Immature natural killer cell (primary cell): ENCODE results near the gene TCP11L1. TPM values are rescaled to one million over a fixed set of nuclear protein-coding genes. Genes with fewer than 3 reads are reported as not detected.

Source experiments
- DNase-seq, 3 donors: peaks; one replicate each; pipeline ENCODE4 v3.0.0; 2022; ENCODE audit warnings: mixed read lengths in 1 of 3
- H3K27ac Mint-ChIP-seq, 6 donors: one replicate each; pipeline ENCODE4 v1.8.0; 2020; ENCODE audit warnings: mixed read lengths in 6 of 6, mild to moderate bottlenecking in 5 of 6, inconsistent platforms in 4 of 6, moderate library complexity in 3 of 6
- H3K27me3 Mint-ChIP-seq, 3 donors: one replicate each; pipeline ENCODE4 v1.8.0; 2020 to 2021; ENCODE audit warnings: low read depth in 3 of 3, mild to moderate bottlenecking in 3 of 3, mixed read lengths in 3 of 3, moderate library complexity in 3 of 3, inconsistent platforms in 1 of 3
- H3K36me3 Mint-ChIP-seq, 3 donors: one replicate each; pipeline ENCODE4 v1.8.0; 2020; ENCODE audit warnings: mixed read lengths in 3 of 3, inconsistent platforms in 2 of 3, mild to moderate bottlenecking in 2 of 3
- H3K4me1 Mint-ChIP-seq, 2 donors: one replicate each; pipeline ENCODE4 v1.8.0; 2020; ENCODE audit warnings: inconsistent platforms in 2 of 2, mild to moderate bottlenecking in 2 of 2, mixed read lengths in 2 of 2, moderate library complexity in 1 of 2
- H3K4me3 Mint-ChIP-seq, 5 donors: one replicate each; pipeline ENCODE4 v1.8.0; 2020; ENCODE audit warnings: mild to moderate bottlenecking in 5 of 5, mixed read lengths in 5 of 5, inconsistent platforms in 3 of 5, moderate library complexity in 3 of 5
- H3K9me3 Mint-ChIP-seq, 6 donors: one replicate each; pipeline ENCODE4 v1.8.0; 2020; ENCODE audit warnings: mild to moderate bottlenecking in 6 of 6, mixed read lengths in 6 of 6, inconsistent platforms in 4 of 6, moderate library complexity in 3 of 6
- polyA plus RNA-seq, 3 donors: library from polyadenylated mRNA; unstranded; fragments of 300-500 nt; fragmentation: Illumina TruSeq; gene quantifications; one replicate each; pipeline ENCODE4 v1.2.3, GENCODE V29; 2021

The TCP11L1 gene, protein sequence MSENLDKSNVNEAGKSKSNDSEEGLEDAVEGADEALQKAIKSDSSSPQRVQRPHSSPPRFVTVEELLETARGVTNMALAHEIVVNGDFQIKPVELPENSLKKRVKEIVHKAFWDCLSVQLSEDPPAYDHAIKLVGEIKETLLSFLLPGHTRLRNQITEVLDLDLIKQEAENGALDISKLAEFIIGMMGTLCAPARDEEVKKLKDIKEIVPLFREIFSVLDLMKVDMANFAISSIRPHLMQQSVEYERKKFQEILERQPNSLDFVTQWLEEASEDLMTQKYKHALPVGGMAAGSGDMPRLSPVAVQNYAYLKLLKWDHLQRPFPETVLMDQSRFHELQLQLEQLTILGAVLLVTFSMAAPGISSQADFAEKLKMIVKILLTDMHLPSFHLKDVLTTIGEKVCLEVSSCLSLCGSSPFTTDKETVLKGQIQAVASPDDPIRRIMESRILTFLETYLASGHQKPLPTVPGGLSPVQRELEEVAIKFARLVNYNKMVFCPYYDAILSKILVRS
- 1 to 10 TPM; 3.6 to 9.9 (median 6.7) TPM for polyA plus RNA-seq

GRCh38 chr11:33039274-33040032, at the start of gene TCP11L1:
TCP11L1 (plus strand) TSS chr11:33039572; CDS start chr11:33043774, 4,202 bp downstream.
- H3K27ac Mint-ChIP-seq, result peak within 1 kb of the TSS; percentile 84 to 95 (median 91)
- H3K4me1 Mint-ChIP-seq, result peaks cover 14 to 16% of the 10 kb centered on the region in 2 donors
- no peaks in the 10 kb centered on the region for H3K9me3 Mint-ChIP-seq
- H3K4me3 Mint-ChIP-seq, result peak within 1 kb of the TSS; percentile 93 to 96 (median 95)
- H3K36me3 Mint-ChIP-seq, result peaks cover 0 to 6% (median 0%) of the 10 kb centered on the region in 3 donors
- H3K27me3 Mint-ChIP-seq, result peaks cover 0 to 8% (median 0%) of the 10 kb centered on the region in 3 donors
- DNase-seq, result peak; percentile 80 to 81 (median 81)

DNA sequence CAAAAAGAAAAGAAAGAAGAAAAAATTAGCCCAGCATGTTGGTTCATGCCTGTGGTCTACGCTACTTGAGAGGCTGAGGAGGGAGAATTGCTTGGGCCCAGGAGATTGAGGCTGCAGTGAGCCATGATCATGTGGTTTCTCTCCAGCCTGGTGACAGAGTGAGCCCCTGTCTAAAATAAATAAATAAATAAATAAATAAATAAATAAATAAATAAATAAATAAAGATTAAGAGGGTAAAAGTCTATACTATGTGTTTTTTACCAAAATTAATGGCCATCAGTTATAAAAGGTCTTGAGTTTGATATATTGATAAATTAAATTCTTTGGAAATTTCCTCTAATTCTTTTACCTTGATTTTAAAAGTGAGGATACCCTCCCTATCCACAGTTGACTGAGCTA, 48.9 kb upstream of the TCP11L1 start:
- peaks cover 0 to 8% (median 3%) of the 10 kb centered on the region in 3 donors for H3K36me3 Mint-ChIP-seq
- H3K4me3 Mint-ChIP-seq, result no peak overlapping the region
- no peak for DNase-seq
- no peak overlapping the region for H3K27ac Mint-ChIP-seq
- no peaks in the 10 kb centered on the region for H3K4me1 Mint-ChIP-seq
- peaks cover 0 to 9% (median under 1%) of the 10 kb centered on the region in 6 donors for H3K9me3 Mint-ChIP-seq
- H3K27me3 Mint-ChIP-seq, result peaks cover 2 to 8% (median 3%) of the 10 kb centered on the region in 3 donors

GRCh38 chr11:32991427-32991826, 47.9 kb upstream of the TCP11L1 start:
- peaks cover 0 to 8% (median 3%) of the 10 kb centered on the region in 3 donors for H3K36me3 Mint-ChIP-seq
- peak overlapping the region in 1 of 6 donors; percentile 18 for H3K27ac Mint-ChIP-seq
- no peak overlapping the region for H3K4me3 Mint-ChIP-seq
- H3K4me1 Mint-ChIP-seq, result no peaks in the 10 kb centered on the region
- no peak for DNase-seq
- H3K9me3 Mint-ChIP-seq, result peaks cover 0 to 9% (median under 1%) of the 10 kb centered on the region in 6 donors
- H3K27me3 Mint-ChIP-seq, result peaks cover 2 to 8% (median 2%) of the 10 kb centered on the region in 3 donors

GRCh38 chr11:32991898-32992297, 47.5 kb upstream of the TCP11L1 start:
- Mint-ChIP-seq H3K36me3 (peaks cover 0 to 8% (median 3%) of the 10 kb centered on the region in 3 donors), H3K27ac (no peak overlapping the region), H3K4me1 (no peaks in the 10 kb centered on the region), H3K27me3 (peaks cover 2 to 8% (median 2%) of the 10 kb centered on the region in 3 donors), H3K4me3 (no peak overlapping the region), H3K9me3 (peaks cover 0 to 9% (median under 1%) of the 10 kb centered on the region in 6 donors)
- no peak for DNase-seq

DNA sequence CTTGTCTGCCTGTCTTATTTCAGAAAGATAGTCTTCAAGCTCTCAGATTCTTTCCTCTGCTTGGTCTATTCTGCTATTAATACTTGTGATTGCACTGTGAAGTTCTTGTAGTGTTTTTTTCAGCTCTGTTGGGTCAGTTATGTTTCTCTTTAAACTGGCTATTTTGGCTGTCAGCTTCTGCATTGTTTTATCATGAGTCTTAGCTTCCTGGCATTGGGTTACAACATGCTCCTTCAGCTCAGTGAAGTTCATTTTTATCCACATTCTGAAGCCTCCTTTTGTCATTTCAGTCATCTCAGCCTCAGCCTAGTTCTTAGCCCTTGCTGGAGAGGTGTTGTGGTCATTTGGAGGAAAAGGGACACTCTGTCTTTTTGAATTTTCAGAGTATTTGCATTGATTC, 39.2 kb upstream of the TCP11L1 start:
- H3K36me3 Mint-ChIP-seq, result no peaks in the 10 kb centered on the region
- peaks cover 5 to 11% (median 10%) of the 10 kb centered on the region in 3 donors for H3K27me3 Mint-ChIP-seq
- H3K4me1 Mint-ChIP-seq, result peaks cover 4 to 6% of the 10 kb centered on the region in 2 donors
- DNase-seq, result no peak
- no peak overlapping the region for H3K4me3 Mint-ChIP-seq
- no peak overlapping the region for H3K27ac Mint-ChIP-seq
- H3K9me3 Mint-ChIP-seq, result peaks cover 0 to 5% (median under 1%) of the 10 kb centered on the region in 6 donors

GRCh38 chr11:33001281-33001680, 38.1 kb upstream of the TCP11L1 start:
- Mint-ChIP-seq H3K36me3 (peaks cover 0 to 3% (median 0%) of the 10 kb centered on the region in 3 donors), H3K27ac (no peak overlapping the region), H3K27me3 (peaks cover 6 to 11% (median 10%) of the 10 kb centered on the region in 3 donors), H3K4me1 (peaks cover 4 to 15% of the 10 kb centered on the region in 2 donors), H3K9me3 (peaks cover 0 to 5% (median under 1%) of the 10 kb centered on the region in 6 donors), H3K4me3 (no peak overlapping the region)
- DNase-seq, result no peak

GRCh38 chr11:33001751-33002542, 37.4 kb upstream of the TCP11L1 start:
- Mint-ChIP-seq H3K4me1 (peaks cover 4 to 15% of the 10 kb centered on the region in 2 donors), H3K36me3 (peaks cover 0 to 6% (median 0%) of the 10 kb centered on the region in 3 donors), H3K9me3 (peaks cover 0 to 5% (median under 1%) of the 10 kb centered on the region in 6 donors), H3K4me3 (no peak overlapping the region), H3K27ac (no peak overlapping the region), H3K27me3 (peaks cover 6 to 11% (median 10%) of the 10 kb centered on the region in 3 donors)
- DNase-seq, result no peak

GRCh38 chr11:33005175-33005574, 34.2 kb upstream of the TCP11L1 start:
- Mint-ChIP-seq H3K4me3 (no peak overlapping the region), H3K4me1 (peaks cover 4 to 15% of the 10 kb centered on the region in 2 donors), H3K27ac (peak overlapping the region in 3 of 6 donors; percentile 8 to 58 (median 23)), H3K9me3 (no peaks in the 10 kb centered on the region), H3K27me3 (peaks cover 2 to 7% (median 5%) of the 10 kb centered on the region in 3 donors), H3K36me3 (peaks cover 0 to 6% (median 0%) of the 10 kb centered on the region in 3 donors)
- peak; percentile 4 to 20 (median 7) for DNase-seq

DNA sequence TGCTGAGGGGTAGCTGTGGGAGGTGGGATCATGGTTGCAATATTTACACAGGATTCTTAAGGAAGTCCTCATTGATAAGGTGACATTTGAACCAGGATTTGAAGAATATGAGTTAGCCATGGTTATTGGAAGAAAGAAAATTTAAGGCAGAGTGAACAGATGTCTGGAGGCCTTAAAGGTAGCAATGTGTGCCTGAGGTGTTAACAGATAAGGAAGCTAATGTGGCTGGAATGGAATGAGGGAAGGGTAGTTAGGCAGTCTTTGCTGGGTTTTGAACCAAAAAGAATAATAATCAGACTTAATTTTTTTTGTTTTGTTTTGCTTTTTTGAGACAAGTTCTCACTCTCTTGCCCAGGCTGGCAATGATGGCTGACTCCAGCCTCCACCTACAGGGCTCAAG, 33.4 kb upstream of the TCP11L1 start:
- Mint-ChIP-seq H3K4me1 (peaks cover 8 to 15% of the 10 kb centered on the region in 2 donors), H3K4me3 (no peak overlapping the region), H3K27ac (peak overlapping the region in 2 of 6 donors; percentile 2 to 51), H3K27me3 (peaks cover 2 to 7% (median 5%) of the 10 kb centered on the region in 3 donors), H3K36me3 (peaks cover 0 to 6% (median 0%) of the 10 kb centered on the region in 3 donors), H3K9me3 (no peaks in the 10 kb centered on the region)
- DNase-seq, result no peak

- H3K9me3 Mint-ChIP-seq, result no peaks in the 10 kb centered on the region
- H3K27me3 Mint-ChIP-seq, result peaks cover 5 to 9% (median 6%) of the 10 kb centered on the region in 3 donors
- H3K27ac Mint-ChIP-seq, result no peak overlapping the region
- peak overlapping the region in 3 of 5 donors; percentile 21 to 46 (median 44) for H3K4me3 Mint-ChIP-seq
- no peaks in the 10 kb centered on the region for H3K36me3 Mint-ChIP-seq
- H3K4me1 Mint-ChIP-seq, result peaks cover 24 to 28% of the 10 kb centered on the region in 2 donors
- no peak for DNase-seq
These were observed 25.6 kb upstream of the TCP11L1 start for GRCh38 chr11:33013755-33014154.

GRCh38 chr11:33015621-33016551, 23.5 kb upstream of the TCP11L1 start, which contains the start of gene DEPDC7:
DEPDC7 (plus strand) TSS chr11:33015878; CDS start chr11:33015956, 78 bp downstream.
- Mint-ChIP-seq H3K4me3 (peak within 1 kb of the TSS; percentile 81 to 90 (median 83)), H3K27me3 (peaks cover 8 to 10% (median 8%) of the 10 kb centered on the region in 3 donors), H3K4me1 (peaks cover 20 to 28% of the 10 kb centered on the region in 2 donors), H3K9me3 (no peaks in the 10 kb centered on the region), H3K36me3 (no peaks in the 10 kb centered on the region), H3K27ac (peak within 1 kb of the TSS in 1 of 6 donors; percentile 67)
- DNase-seq, result peak; percentile 74 to 78 (median 76)

GRCh38 chr11:33016654-33017053, 22.7 kb upstream of the TCP11L1 start:
- peak overlapping the region in 1 of 6 donors; percentile 67 for H3K27ac Mint-ChIP-seq
- H3K4me1 Mint-ChIP-seq, result peaks cover 14 to 22% of the 10 kb centered on the region in 2 donors
- DNase-seq, result no peak
- H3K4me3 Mint-ChIP-seq, result peak overlapping the region; percentile 76 to 83 (median 78)
- H3K36me3 Mint-ChIP-seq, result no peaks in the 10 kb centered on the region
- peaks cover 5 to 10% (median 8%) of the 10 kb centered on the region in 3 donors for H3K27me3 Mint-ChIP-seq
- H3K9me3 Mint-ChIP-seq, result no peaks in the 10 kb centered on the region
